RWPE2 (cell line): ENCODE results near the gene SLC1A7.

Experiments used
- ATAC-seq: fragments of 200-7000 bp; cut with Tn5 transposase; 3 replicates; pipeline ENCODE4 v1.9.1; 2021; ENCODE audit warnings: low read depth
- DNase-seq: peaks from one replicate; pipeline ENCODE4 v3.0.0-alpha.2; 2020; ENCODE audit warnings: low spot score
- H3K27ac ChIP-seq: fragments of 450-650 bp; 2 replicates; pipeline ENCODE4 v1.5.1; 2017; ENCODE audit warnings: mild to moderate bottlenecking; ENCODE audit not compliant: poor library complexity, severe bottlenecking
- H3K27me3 ChIP-seq: fragments of 250-450 bp; sonication (Bioruptor Pico); 2 replicates; pipeline ENCODE4 v1.5.1; 2021; ENCODE audit warnings: mild to moderate bottlenecking, moderate library complexity; ENCODE audit not compliant: insufficient read depth, poor library complexity, severe bottlenecking
- H3K36me3 ChIP-seq: fragments of 250-450 bp; sonication (Bioruptor Pico); 2 replicates; pipeline ENCODE4 v1.5.1; 2020; ENCODE audit warnings: low read depth, mild to moderate bottlenecking, moderate library complexity
- H3K4me1 ChIP-seq: fragments of 250-450 bp; sonication (Bioruptor Pico); 2 replicates; pipeline ENCODE4 v1.5.1; 2021; ENCODE audit warnings: mild to moderate bottlenecking, moderate library complexity; ENCODE audit not compliant: insufficient read depth, poor library complexity, severe bottlenecking
- H3K4me3 ChIP-seq: fragments of 250-450 bp; sonication (Bioruptor Pico); 2 replicates; pipeline ENCODE4 v1.5.1; 2021; ENCODE audit warnings: mild to moderate bottlenecking, moderate library complexity; ENCODE audit not compliant: severe bottlenecking
- H3K9me3 ChIP-seq: fragments of 250-450 bp; sonication (Bioruptor Pico); 2 replicates; pipeline ENCODE4 v1.5.1; 2021; ENCODE audit warnings: mild to moderate bottlenecking, moderate library complexity; ENCODE audit not compliant: severe bottlenecking
- CTCF ChIP-seq: fragments of 450-650 bp; IDR thresholded peaks from one replicate; pipeline ENCODE4 v1.5.1; 2017; ENCODE audit warnings: mild to moderate bottlenecking, moderate library complexity; ENCODE audit not compliant: poor library complexity, severe bottlenecking

The SLC1A7 gene

GRCh38 chr1:53071167-53071865, 71.1 kb downstream of the SLC1A7 start:
- no peaks in the 10 kb centered on the region for H3K4me1 ChIP-seq
- no peak for TF ChIP-seq CTCF
- no peak for ATAC-seq

DNA sequence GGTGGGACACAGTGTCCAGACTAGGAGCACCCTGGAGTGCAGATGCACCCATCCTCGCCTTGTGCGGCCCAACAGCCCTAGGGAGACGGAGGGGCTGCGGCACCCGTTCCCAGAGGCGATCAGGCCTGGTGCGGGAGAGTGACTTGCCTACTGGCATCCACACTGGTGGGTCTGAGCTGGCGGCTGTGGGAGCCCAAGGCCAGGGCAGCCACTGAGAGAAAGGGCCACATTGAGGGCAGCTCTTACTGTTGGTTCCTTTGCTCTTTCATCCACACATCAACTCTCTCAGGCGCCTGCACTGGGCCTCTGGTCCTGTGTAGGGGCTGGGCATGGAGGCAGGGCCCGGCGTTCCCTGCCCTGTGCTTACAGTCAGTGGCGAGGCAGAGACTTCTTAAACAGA, 71.8 kb downstream of the SLC1A7 start:
- TF ChIP-seq CTCF = no peak
- H3K27me3 ChIP-seq = no peaks in the 10 kb centered on the region
- H3K4me3 ChIP-seq = no peak overlapping the region
- H3K36me3 ChIP-seq = no peaks in the 10 kb centered on the region
- no peaks in the 10 kb centered on the region for H3K4me1 ChIP-seq
- no peaks in the 10 kb centered on the region for H3K9me3 ChIP-seq
- ATAC-seq = no peak; the same call in 2 of the 3 replicates
- no peak for DNase-seq
- H3K27ac ChIP-seq = no peak overlapping the region

More at GRCh38 chr1:53071167-53071865, 71.1 kb downstream of the SLC1A7 start:
- H3K36me3 ChIP-seq = no peaks in the 10 kb centered on the region
- no peaks in the 10 kb centered on the region for H3K9me3 ChIP-seq
- H3K27me3 ChIP-seq = no peaks in the 10 kb centered on the region
- no peak overlapping the region for H3K4me3 ChIP-seq
- no peak overlapping the region for H3K27ac ChIP-seq
- DNase-seq = no peak

- Histone ChIP-seq H3K4me1 (no peaks in the 10 kb centered on the region), H3K27ac (no peak overlapping the region), H3K27me3 (no peaks in the 10 kb centered on the region), H3K9me3 (no peaks in the 10 kb centered on the region), H3K36me3 (no peaks in the 10 kb centered on the region), H3K4me3 (no peak overlapping the region)
- no peak for TF ChIP-seq CTCF
- ATAC-seq = no peak
- no peak for DNase-seq
These were observed 72.6 kb downstream of the SLC1A7 start for GRCh38 chr1:53069663-53070327.

GRCh38 chr1:53069265-53069662, 73.2 kb downstream of the SLC1A7 start:
- no peak overlapping the region for H3K4me3 ChIP-seq
- no peaks in the 10 kb centered on the region for H3K4me1 ChIP-seq
- H3K9me3 ChIP-seq = no peaks in the 10 kb centered on the region
- H3K27me3 ChIP-seq = no peaks in the 10 kb centered on the region
- DNase-seq (no peak), ATAC-seq (no peak)
- TF ChIP-seq CTCF = no peak
- H3K36me3 ChIP-seq = no peaks in the 10 kb centered on the region
- H3K27ac ChIP-seq = no peak overlapping the region
